Endometrial microvascular endothelial cells (primary cell): ENCODE data around the gene PCDHGA1. TPM values are rescaled to one million over a fixed set of nuclear protein-coding genes. Genes with fewer than 3 reads are reported as not detected.
"Not testable (repeated sequence)": the region's sequence is repeated elsewhere in the genome, so short reads cannot be mapped to it uniquely, and the experiment has no call there.

ENCODE experiments used
- in situ Hi-C: cut with HindIII; loops from 2 replicates; pipeline ENCODE4 v1.10.0; 2017; ENCODE audit warnings: low sequenced_read_pairs, low pct_unique_long_range_greater_than_20kb; ENCODE audit errors: inconsistent ontology term
- total RNA-seq: library from RNA; depleted of rRNA; stranded (reverse); fragments of >200 nt; gene quantifications from one replicate; pipeline ENCODE4 v1.2.3, GENCODE V29; 2015; ENCODE audit errors: inconsistent ontology term

The PCDHGA1 gene
- total RNA-seq, 1 donor from 2014 or later: 0.09 TPM

- in situ Hi-C loops: no loop called here
Observed at GRCh38 chr5:141373673-141374317, 43.5 kb downstream of the PCDHGA1 start, which contains the start of gene PCDHGA6. PCDHGA6 (plus strand) TSS chr5:141373891; CDS start chr5:141374084, 193 bp downstream.

DNA sequence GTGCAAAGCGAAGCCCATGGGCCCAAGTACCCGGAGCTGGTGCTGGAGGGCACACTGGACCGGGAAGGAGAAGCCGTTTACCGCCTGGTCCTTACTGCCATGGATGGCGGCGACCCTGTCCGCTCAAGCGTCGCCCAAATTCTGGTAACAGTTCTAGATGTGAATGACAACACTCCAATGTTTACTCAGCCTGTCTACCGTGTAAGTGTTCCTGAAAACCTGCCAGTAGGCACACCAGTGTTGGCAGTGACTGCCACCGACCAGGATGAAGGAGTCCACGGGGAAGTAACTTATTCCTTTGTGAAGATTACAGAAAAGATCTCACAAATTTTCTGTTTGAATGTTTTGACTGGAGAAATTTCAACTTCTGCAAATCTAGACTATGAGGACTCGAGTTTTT, 44.3 kb downstream of the PCDHGA1 start:
- in situ Hi-C loops: no loop called here

- in situ Hi-C loops: not testable (repeated sequence)
Observed at GRCh38 chr5:141375444-141376155, 45.3 kb downstream of the PCDHGA1 start.

- in situ Hi-C loops: no loop called here
Observed at GRCh38 chr5:141382469-141383294, 52.4 kb downstream of the PCDHGA1 start, which contains the start of gene PCDHGA7. PCDHGA7 (plus strand) TSS chr5:141382742; CDS start chr5:141382900, 158 bp downstream.

DNA sequence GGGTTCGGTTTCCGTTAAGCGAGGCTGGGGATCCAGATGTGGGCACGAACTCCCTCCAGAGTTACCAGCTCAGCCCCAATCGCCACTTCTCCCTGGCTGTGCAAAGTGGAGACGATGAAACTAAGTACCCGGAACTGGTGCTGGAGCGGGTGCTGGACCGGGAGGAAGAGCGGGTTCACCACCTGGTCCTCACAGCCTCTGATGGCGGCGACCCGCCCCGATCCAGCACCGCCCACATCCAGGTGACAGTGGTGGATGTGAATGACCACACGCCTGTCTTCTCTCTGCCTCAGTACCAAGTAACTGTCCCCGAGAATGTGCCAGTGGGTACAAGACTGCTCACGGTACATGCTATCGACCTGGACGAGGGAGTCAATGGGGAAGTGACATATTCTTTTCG, 53.0 kb downstream of the PCDHGA1 start:
- in situ Hi-C loops: no loop called here

- in situ Hi-C loops: no loop called here
Observed at GRCh38 chr5:141384471-141385267, 54.4 kb downstream of the PCDHGA1 start.

GRCh38 chr5:141387557-141388311, 57.4 kb downstream of the PCDHGA1 start, which contains the start of gene PCDHGB4:
PCDHGB4 (plus strand) TSS chr5:141387698; CDS start chr5:141387885, 187 bp downstream.
- in situ Hi-C loops: not testable (repeated sequence)

GRCh38 chr5:141388661-141389060, 58.3 kb downstream of the PCDHGA1 start:
- in situ Hi-C loops: no loop called here

- in situ Hi-C loops: no loop called here
Observed at GRCh38 chr5:141389153-141390042, 59.1 kb downstream of the PCDHGA1 start.

GRCh38 chr5:141392429-141393198, 62.3 kb downstream of the PCDHGA1 start, which contains the start of gene PCDHGA8:
PCDHGA8 (plus strand) TSS chr5:141392633; CDS start chr5:141392814, 181 bp downstream.
- in situ Hi-C loops: no loop called here

- in situ Hi-C loops: no loop called here
Observed at GRCh38 chr5:141393267-141393666, 63.0 kb downstream of the PCDHGA1 start.

DNA sequence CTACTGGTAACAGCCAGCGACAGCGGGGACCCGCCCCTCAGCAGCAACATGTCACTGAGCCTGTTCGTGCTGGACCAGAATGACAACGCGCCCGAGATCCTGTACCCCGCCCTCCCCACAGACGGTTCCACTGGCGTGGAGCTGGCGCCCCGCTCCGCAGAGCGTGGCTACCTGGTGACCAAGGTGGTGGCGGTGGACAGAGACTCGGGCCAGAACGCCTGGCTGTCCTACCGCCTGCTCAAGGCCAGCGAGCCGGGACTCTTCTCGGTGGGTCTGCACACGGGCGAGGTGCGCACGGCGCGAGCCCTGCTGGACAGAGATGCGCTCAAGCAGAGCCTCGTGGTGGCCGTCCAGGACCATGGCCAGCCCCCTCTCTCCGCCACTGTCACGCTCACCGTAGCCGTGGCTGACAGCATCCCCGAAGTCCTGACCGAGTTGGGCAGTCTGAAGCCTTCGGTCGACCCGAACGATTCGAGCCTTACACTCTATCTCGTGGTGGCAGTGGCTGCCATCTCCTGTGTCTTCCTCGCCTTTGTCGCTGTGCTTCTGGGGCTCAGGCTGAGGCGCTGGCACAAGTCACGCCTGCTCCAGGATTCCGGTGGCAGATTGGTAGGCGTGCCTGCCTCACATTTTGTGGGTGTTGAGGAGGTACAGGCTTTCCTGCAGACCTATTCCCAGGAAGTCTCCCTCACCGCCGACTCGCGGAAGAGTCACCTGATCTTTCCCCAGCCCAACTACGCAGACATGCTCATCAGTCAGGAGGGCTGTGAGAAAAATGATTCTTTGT, 64.3 kb downstream of the PCDHGA1 start:
- in situ Hi-C loops: not testable (repeated sequence)

DNA sequence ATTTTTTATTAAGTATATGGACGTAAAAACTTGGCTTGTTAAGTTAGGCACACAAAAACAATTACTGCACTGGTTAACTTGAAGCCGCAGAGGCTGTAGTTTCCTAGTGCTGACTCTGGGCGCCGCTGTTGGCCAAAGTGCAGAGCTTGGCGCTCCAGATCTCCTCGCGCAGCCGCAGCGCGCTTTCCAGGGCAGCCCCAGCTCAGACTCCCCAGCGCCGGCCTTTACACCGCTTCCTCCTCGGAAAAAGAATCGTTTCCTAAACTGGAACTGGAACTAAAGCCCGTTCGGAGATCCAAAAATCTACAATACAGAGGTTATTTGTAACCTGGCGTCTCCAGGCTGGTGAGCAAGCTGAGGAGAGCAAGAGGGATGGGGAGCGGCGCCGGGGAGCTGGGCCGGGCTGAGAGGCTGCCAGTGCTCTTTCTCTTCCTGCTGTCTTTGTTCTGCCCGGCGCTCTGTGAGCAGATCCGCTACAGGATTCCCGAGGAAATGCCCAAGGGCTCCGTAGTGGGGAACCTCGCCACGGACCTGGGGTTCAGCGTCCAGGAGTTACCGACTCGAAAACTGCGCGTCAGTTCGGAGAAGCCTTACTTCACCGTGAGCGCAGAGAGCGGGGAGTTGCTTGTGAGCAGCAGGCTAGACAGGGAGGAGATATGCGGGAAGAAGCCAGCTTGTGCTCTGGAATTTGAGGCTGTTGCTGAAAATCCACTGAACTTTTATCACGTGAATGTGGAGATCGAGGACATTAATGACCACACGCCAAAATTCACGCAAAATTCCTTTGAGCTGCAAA, 67.6 kb downstream of the PCDHGA1 start, which contains the start of gene PCDHGB5:
TSS of gene PCDHGB5 (plus strand) at position 192 of the 796 bp plus-strand sequence. CDS start at position 373, 181 bp downstream.
- in situ Hi-C loops: not testable (repeated sequence)

DNA sequence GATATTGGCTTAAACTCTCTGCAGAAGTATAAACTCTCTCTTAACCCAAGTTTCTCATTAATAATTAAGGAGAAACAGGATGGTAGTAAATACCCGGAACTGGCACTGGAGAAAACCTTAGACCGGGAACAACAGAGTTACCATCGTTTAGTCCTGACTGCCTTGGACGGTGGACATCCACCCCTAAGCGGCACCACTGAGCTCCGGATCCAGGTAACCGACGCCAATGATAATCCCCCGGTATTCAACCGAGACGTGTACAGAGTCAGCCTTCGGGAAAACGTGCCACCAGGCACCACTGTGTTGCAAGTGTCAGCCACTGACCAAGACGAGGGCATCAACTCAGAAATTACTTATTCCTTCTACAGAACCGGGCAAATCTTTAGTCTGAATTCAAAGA, 68.3 kb downstream of the PCDHGA1 start:
- in situ Hi-C loops: no loop called here
